Left ventricle myocardium inferior (tissue), 1 donor: ENCODE results near the gene STXBP5L. TPM values are rescaled to one million over a fixed set of nuclear protein-coding genes. Genes with fewer than 3 reads are reported as not detected.
"Not testable (repeated sequence)": the region's sequence is repeated elsewhere in the genome, so short reads cannot be mapped to it uniquely, and the experiment has no call there.

Experiments used
- DNase-seq: peaks from one replicate; pipeline ENCODE4 v3.0.0-alpha.2; 2020
- H3K27ac ChIP-seq: fragments of 200-600 bp; replicated peaks from 2 replicates; pipeline ENCODE4 v1.8.0; 2021
- H3K27me3 ChIP-seq: fragments of 200-600 bp; 2 replicates; pipeline ENCODE4 v1.8.0; 2021; ENCODE audit warnings: low read depth
- H3K36me3 ChIP-seq: fragments of 200-600 bp; 2 replicates; pipeline ENCODE4 v1.8.0; 2021
- H3K4me1 ChIP-seq: fragments of 200-600 bp; 2 replicates; pipeline ENCODE4 v1.8.0; 2021
- H3K4me3 ChIP-seq: fragments of 200-600 bp; 2 replicates; pipeline ENCODE4 v1.8.0; 2021; ENCODE audit warnings: mild to moderate bottlenecking, moderate library complexity
- H3K9me3 ChIP-seq: fragments of 200-600 bp; replicated peaks from 2 replicates; pipeline ENCODE4 v1.8.0; 2021
- CTCF ChIP-seq: fragments of 200-600 bp; IDR thresholded peaks from 2 replicates; pipeline ENCODE4 v1.8.0; 2021; ENCODE audit warnings: antibody characterized with exemption, mild to moderate bottlenecking, borderline replicate concordance
- intact Hi-C: fragments of 100-400 bp; cut with micrococcal nuclease; formaldehyde crosslinking; loops from one replicate; pipeline ENCODE4 v1.11.0; 2022
- total RNA-seq: library from RNA; stranded (reverse); fragmentation: NEBNext Ultra II Directional; extraction: Animal tissue kit (Norgen Biotek cat#: 25700); gene quantifications from one replicate; pipeline ENCODE4 v1.2.1, GENCODE V29; 2021
- donor health status: DM: no; HTN: yes; CAD: no; lungs with severe emphysema.

The STXBP5L gene
- total RNA-seq, 1 donor from 2014 or later = not detected

GRCh38 chr3:121362035-121362734 lies 454.2 kb downstream of the STXBP5L start:
- TF ChIP-seq CTCF = no peak
- DNase-seq = no peak
- Histone ChIP-seq H3K36me3 (no peaks in the 10 kb centered on the region), H3K4me3 (no peak overlapping the region), H3K27me3 (no peaks in the 10 kb centered on the region), H3K4me1 (no peaks in the 10 kb centered on the region), H3K27ac (no peak overlapping the region), H3K9me3 (peaks cover 35% of the 10 kb centered on the region)
- intact Hi-C loops = no loop called here

- H3K4me1 ChIP-seq, intact Hi-C loops, H3K27ac ChIP-seq, DNase-seq, H3K36me3 ChIP-seq, H3K4me3 ChIP-seq, H3K9me3 ChIP-seq, H3K27me3 ChIP-seq: not testable (repeated sequence)
Measured at GRCh38 chr3:121388308-121388707, 480.3 kb downstream of the STXBP5L start.

DNA sequence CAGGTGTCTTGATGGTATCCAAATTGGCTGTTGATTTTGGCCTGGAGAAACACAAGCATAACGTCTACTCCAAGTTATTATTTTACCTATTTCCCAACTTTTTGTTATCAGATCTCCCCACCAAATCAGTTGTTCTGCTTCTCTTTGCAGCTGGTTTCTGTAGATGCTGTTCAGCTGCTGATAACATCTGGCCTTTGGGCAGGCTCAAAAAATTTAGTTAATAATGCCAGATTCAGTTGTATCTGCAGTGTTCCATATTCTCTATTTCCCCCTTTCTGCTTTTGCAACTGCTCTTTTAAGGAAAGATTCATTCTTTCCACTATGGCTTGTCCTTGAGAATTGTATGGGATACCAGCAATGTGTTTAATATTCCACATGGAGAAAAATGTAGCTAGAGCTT lies 488.0 kb downstream of the STXBP5L start:
- H3K27ac ChIP-seq, H3K36me3 ChIP-seq, H3K9me3 ChIP-seq, intact Hi-C loops, H3K27me3 ChIP-seq, H3K4me1 ChIP-seq, H3K4me3 ChIP-seq, DNase-seq: not testable (repeated sequence)

DNA sequence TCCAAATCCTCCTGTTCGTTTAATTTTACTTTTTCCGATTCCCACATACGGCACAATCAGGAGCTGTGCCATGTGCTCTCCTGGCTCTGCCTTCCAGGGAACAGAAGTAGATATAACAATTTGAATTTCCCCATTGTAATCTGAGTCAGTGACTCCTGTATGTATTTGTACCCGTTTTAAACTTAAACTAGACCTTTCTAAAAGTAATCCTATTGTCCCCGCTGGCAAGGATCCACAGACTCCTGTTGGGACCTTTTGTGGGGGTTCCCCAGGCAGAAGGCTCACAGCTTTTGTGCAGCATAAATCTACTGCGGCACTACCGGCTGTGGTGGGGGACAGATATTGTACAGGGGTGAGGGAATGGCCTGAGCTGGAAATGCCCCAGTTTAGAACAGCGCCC lies 490.0 kb downstream of the STXBP5L start:
- H3K4me1 ChIP-seq, H3K4me3 ChIP-seq, H3K9me3 ChIP-seq, H3K36me3 ChIP-seq, DNase-seq, H3K27me3 ChIP-seq, H3K27ac ChIP-seq, intact Hi-C loops: not testable (repeated sequence)

GRCh38 chr3:121399820-121400219 lies 491.8 kb downstream of the STXBP5L start:
- no peak for DNase-seq
- no peaks in the 10 kb centered on the region for H3K9me3 ChIP-seq
- TF ChIP-seq CTCF = no peak
- no peaks in the 10 kb centered on the region for H3K36me3 ChIP-seq
- no peaks in the 10 kb centered on the region for H3K27me3 ChIP-seq
- intact Hi-C loops = no loop called here
- H3K4me1 ChIP-seq = no peaks in the 10 kb centered on the region
- no peak overlapping the region for H3K4me3 ChIP-seq
- no peak overlapping the region for H3K27ac ChIP-seq

- Histone ChIP-seq H3K9me3 (no peaks in the 10 kb centered on the region), H3K27ac (no peak overlapping the region), H3K4me3 (no peak overlapping the region), H3K36me3 (no peaks in the 10 kb centered on the region), H3K27me3 (no peaks in the 10 kb centered on the region), H3K4me1 (no peaks in the 10 kb centered on the region)
- no peak for DNase-seq
- intact Hi-C loops = no loop called here
- no peak for TF ChIP-seq CTCF
Measured at GRCh38 chr3:121405631-121406030, 497.6 kb downstream of the STXBP5L start.

DNA sequence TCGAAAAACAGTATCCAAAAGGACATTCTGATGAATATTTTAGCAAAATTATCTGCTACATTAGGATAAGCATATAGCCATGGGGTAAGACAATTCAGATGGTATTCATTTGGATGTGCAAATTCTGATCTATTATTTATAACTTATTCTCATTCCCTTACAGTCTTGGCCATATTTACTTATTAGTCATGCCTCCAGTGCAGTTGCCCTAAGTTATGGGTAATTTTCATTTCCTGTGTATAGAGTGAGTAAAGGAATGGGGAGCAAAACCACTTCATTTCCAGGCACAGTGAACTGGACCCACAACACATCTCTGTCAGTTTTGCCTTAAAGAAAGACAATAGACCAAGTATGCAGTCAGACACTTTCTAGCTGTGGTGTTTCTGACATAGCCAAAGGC lies 503.5 kb downstream of the STXBP5L start:
- Histone ChIP-seq H3K4me1 (no peaks in the 10 kb centered on the region), H3K9me3 (no peaks in the 10 kb centered on the region), H3K27ac (no peak overlapping the region), H3K4me3 (no peak overlapping the region), H3K27me3 (no peaks in the 10 kb centered on the region), H3K36me3 (no peaks in the 10 kb centered on the region)
- DNase-seq = no peak
- TF ChIP-seq CTCF = no peak
- intact Hi-C loops = no loop called here
